ENCODE measurements around the gene AMMECR1L.
"Not testable (repeated sequence)": the region's sequence is repeated elsewhere in the genome, so short reads cannot be mapped to it uniquely, and the experiment has no call there.

Gene AMMECR1L

GRCh38 chr2:127887082-127887775, 1.5 kb upstream of the AMMECR1L start:
- DNase-seq (ENCODE audit: low read depth): no peak

GRCh38 chr2:127886593-127886935, 808 bp upstream of the AMMECR1L start:
- DNase-seq (ENCODE audit: low read depth): not testable (repeated sequence)

GRCh38 chr2:127884861-127885740, 655 bp downstream of the AMMECR1L start:
- peak; percentile 11 for DNase-seq (ENCODE audit: low read depth)

GRCh38 chr2:127884436-127884835, 1.3 kb downstream of the AMMECR1L start:
- no peak for DNase-seq (ENCODE audit: low read depth)

- DNase-seq (ENCODE audit: low read depth): no peak
These were observed 5.9 kb downstream of the AMMECR1L start for GRCh38 chr2:127879899-127880298.

- DNase-seq (ENCODE audit: low read depth): no peak
These were observed 8.1 kb downstream of the AMMECR1L start for GRCh38 chr2:127877626-127878025.

GRCh38 chr2:127877136-127877535, 8.6 kb downstream of the AMMECR1L start:
- DNase-seq (ENCODE audit: low read depth): no peak

- no peak for DNase-seq (ENCODE audit: low read depth)
These were observed 11.1 kb downstream of the AMMECR1L start for GRCh38 chr2:127874378-127875269.

- no peak for DNase-seq (ENCODE audit: low read depth)
These were observed 12.0 kb downstream of the AMMECR1L start for GRCh38 chr2:127873707-127874303.

GRCh38 chr2:127872354-127872753, 13.4 kb downstream of the AMMECR1L start:
- no peak for DNase-seq (ENCODE audit: low read depth)

GRCh38 chr2:127865926-127866325, 19.8 kb downstream of the AMMECR1L start:
- no peak for DNase-seq (ENCODE audit: low read depth)

GRCh38 chr2:127864877-127865276, 20.9 kb downstream of the AMMECR1L start:
- no peak for DNase-seq (ENCODE audit: low read depth)

- no peak for DNase-seq (ENCODE audit: low read depth)
These were observed 23.5 kb downstream of the AMMECR1L start for GRCh38 chr2:127862228-127862627.

GRCh38 chr2:127860130-127860529, 25.6 kb downstream of the AMMECR1L start:
- DNase-seq (ENCODE audit: low read depth): no peak

GRCh38 chr2:127859712-127860085, 26.1 kb downstream of the AMMECR1L start:
- DNase-seq (ENCODE audit: low read depth): peak; percentile 53

GRCh38 chr2:127857265-127857808, 28.4 kb downstream of the AMMECR1L start:
- DNase-seq (ENCODE audit: low read depth): no peak

- DNase-seq (ENCODE audit: low read depth): no peak
These were observed 32.1 kb downstream of the AMMECR1L start for GRCh38 chr2:127853671-127854070.

- DNase-seq (ENCODE audit: low read depth): no peak
These were observed 33.4 kb downstream of the AMMECR1L start for GRCh38 chr2:127852388-127852787.

GRCh38 chr2:127847931-127848330, 37.8 kb downstream of the AMMECR1L start:
- DNase-seq (ENCODE audit: low read depth): no peak

GRCh38 chr2:127844973-127845372, 40.8 kb downstream of the AMMECR1L start:
- DNase-seq (ENCODE audit: low read depth): no peak

- no peak for DNase-seq (ENCODE audit: low read depth)
These were observed 42.1 kb downstream of the AMMECR1L start for GRCh38 chr2:127843677-127844076.

Data from T-helper 22 cell (primary cell).